ENCODE data around the gene ARHGAP6. TPM values are rescaled to one million over a fixed set of nuclear protein-coding genes. Genes with fewer than 3 reads are reported as not detected.

ARHGAP6 gene
- total and polyA plus RNA-seq, 2 donors (not counting 3 experiments of a cell fraction or from before 2014, with no cell fraction given), result 0.69 to 0.83 TPM

- dilution Hi-C loops (cut with MboI; ENCODE audit: extremely low pct_ligation_motif_present, low sequenced_read_pairs), result no loop called here
These were observed 562.0 kb downstream of the ARHGAP6 start for GRCh38 chrX:11103751-11104150.

More at GRCh38 chrX:11103751-11104150, 562.0 kb downstream of the ARHGAP6 start:
- H3K36me3 ChIP-seq (ENCODE audit: control insufficient read depth in 2 of 2, extremely low read depth in 1 of 2, insufficient read depth in 2 of 2, low read length in 2 of 2), result no peaks in the 10 kb centered on the region
- no peaks in the 10 kb centered on the region for H3K27me3 ChIP-seq (ENCODE audit: control insufficient read depth in 2 of 2, insufficient read depth in 2 of 2, low read length in 2 of 2)
- ChIA-PET POLR2A (no interaction called here), CTCF (no interaction called here)
- no peak overlapping the region for H3K4me3 ChIP-seq (replicated peaks in 1 of 3; ENCODE audit: insufficient read depth in 1 of 3, low read depth in 1 of 3, low read length in 3 of 3)
- no peak for FAIRE-seq
- H3K9me3 ChIP-seq (replicated peaks; ENCODE audit: control insufficient read depth, insufficient read depth, low read length), result no peaks in the 10 kb centered on the region
- H3K4me1 ChIP-seq (ENCODE audit: control insufficient read depth, extremely low read depth, insufficient read depth, low read length), result peaks cover 4% of the 10 kb centered on the region
- intact Hi-C loops (cut with micrococcal nuclease), result loop anchor here (5.0 kb wide), 2 partner anchors 336 to 661 kb away; no protein-coding TSS in a partner anchor
- H3K4me2 ChIP-seq (ENCODE audit: insufficient read depth, low read length), result no peak overlapping the region
- no peak for DNase-seq (ENCODE audit: low read depth, low spot score)
- no peak overlapping the region for H3K9ac ChIP-seq (replicated peaks; ENCODE audit: extremely low read depth, insufficient read depth, low read length)
- no peaks in the 10 kb centered on the region for H3K9me1 ChIP-seq (replicated peaks; ENCODE audit: control insufficient read depth, extremely low read depth, insufficient read depth, low read length)
- TF ChIP-seq MYC (IDR thresholded peaks at IDR 0.05; ENCODE audit: low read depth, low read length), result no peak
- TF ChIP-seq FOS (IDR thresholded peaks at IDR 0.05; ENCODE audit: borderline replicate concordance, insufficient read depth, low read length), result no peak
- no peak for TF ChIP-seq JUN (IDR thresholded peaks at IDR 0.05; ENCODE audit: borderline replicate concordance, insufficient read depth, insufficient read length, low read depth)
- TF ChIP-seq EZH2 (IDR thresholded peaks at IDR 0.05; ENCODE audit: borderline replicate concordance, low read depth, low read length, severe bottlenecking), result no peak
- TF ChIP-seq CTCF (IDR thresholded peaks at IDR 0.05; ENCODE audit: extremely low read depth in 1 of 2, insufficient read depth in 1 of 2, low read depth in 1 of 2, low read length in 2 of 2), result no peak
- no peak overlapping the region for H3K27ac ChIP-seq (ENCODE audit: insufficient read depth, low read depth, low read length)
- H3K79me2 ChIP-seq (ENCODE audit: control insufficient read depth, insufficient read depth, low read length), result no peaks in the 10 kb centered on the region
- no peaks in the 10 kb centered on the region for H4K20me1 ChIP-seq (replicated peaks; ENCODE audit: control insufficient read depth, extremely low read depth, insufficient read depth, low read length)
- BruUV-seq (replicated peaks), result no TSS peak
- no peak overlapping the region for H2AFZ ChIP-seq (ENCODE audit: low read depth, low read length)
